ENCODE results near the gene IGBP1.
"Not testable (repeated sequence)": the region's sequence is repeated elsewhere in the genome, so short reads cannot be mapped to it uniquely, and the experiment has no call there.

The IGBP1 gene

DNA sequence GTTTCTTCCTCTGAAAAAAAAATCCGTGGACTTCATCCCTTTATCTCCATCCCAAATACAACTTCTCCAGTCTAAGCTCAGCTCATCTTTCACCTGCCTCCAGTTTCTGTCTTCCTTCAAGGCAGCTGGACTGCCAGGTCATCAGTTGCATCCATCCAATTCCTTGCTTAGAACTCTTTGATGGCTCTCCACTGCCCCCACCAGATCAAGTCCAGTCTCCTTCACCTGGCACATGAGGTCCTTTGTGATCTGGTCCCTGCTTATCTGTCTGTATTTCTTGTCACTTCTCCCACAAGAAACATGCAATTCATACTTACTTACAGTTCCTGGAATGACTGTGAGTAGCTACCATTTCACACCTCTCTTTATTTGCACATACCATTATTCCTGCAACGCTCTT lies 37.2 kb upstream of the IGBP1 start:
- H3K4me3 ChIP-seq (ENCODE audit: low read depth, low read length) = no peak overlapping the region
- in situ Hi-C loops (cut with HindIII; ENCODE audit: low sequenced_read_pairs) = no loop called here
- no peak for DNase-seq (ENCODE audit: low read depth)
- no peak for TF ChIP-seq CTCF (IDR thresholded peaks at IDR 0.05; ENCODE audit: low read depth, low read length, missing control alignments)

DNA sequence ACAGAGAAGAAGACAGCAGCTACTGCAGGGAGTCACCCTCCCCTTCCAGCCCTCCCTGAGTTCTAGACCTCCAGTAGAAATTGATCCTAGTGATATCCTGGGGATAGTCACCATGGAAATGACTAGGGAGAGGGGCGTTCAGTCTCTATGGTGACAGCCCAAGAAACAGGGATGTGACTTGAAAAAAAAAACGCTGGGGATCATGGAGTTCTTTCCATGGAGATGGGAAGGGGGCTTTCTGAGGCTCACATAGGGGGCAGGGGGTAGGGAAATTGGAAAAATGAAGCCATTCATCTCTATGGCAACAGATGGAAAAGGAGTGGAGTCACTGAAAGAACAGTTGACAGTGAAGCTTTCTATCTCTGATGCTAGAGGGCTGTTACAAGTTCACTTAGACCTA lies 28.0 kb upstream of the IGBP1 start:
- in situ Hi-C loops (cut with HindIII; ENCODE audit: low sequenced_read_pairs) = no loop called here
- DNase-seq (ENCODE audit: low read depth) = no peak
- no peak for TF ChIP-seq CTCF (IDR thresholded peaks at IDR 0.05; ENCODE audit: low read depth, low read length, missing control alignments)

DNA sequence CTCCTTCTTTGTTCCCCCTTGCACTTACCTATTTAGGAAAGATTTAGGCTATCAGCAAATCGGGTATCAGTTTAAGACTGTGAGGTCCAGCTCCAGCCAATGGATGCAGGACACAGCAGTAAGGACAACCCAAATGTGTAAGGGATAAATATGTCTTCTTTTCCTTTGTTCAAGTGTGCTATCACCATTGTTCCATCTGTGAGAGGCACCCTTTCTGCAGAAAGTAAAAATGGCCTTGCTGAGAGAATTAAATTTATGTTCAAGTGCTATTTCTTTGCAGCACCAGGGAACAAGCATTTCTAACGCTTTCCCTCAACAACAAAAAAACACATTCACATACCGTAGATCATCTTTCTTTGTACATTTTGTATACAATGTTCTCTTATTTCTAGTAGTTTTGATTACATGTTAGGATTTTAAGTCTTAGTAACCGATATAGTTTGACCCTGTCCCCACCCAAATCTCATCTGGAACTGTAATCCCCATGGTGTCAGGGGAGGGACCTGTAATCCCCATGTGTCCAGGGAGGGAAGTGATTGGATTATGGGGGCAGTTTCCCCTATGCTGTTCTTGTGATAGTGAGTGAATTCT lies 21.7 kb upstream of the IGBP1 start:
- in situ Hi-C loops (cut with HindIII; ENCODE audit: low sequenced_read_pairs); H3K4me3 ChIP-seq (ENCODE audit: low read depth, low read length); DNase-seq (ENCODE audit: low read depth): not testable (repeated sequence)

More for the DNA sequence above, 28.0 kb upstream of the IGBP1 start:
- H3K4me3 ChIP-seq (ENCODE audit: low read depth, low read length) = no peak overlapping the region

- H3K4me3 ChIP-seq (ENCODE audit: low read depth, low read length) = no peak overlapping the region
- in situ Hi-C loops (cut with HindIII; ENCODE audit: low sequenced_read_pairs) = no loop called here
- no peak for DNase-seq (ENCODE audit: low read depth)
- TF ChIP-seq CTCF (IDR thresholded peaks at IDR 0.05; ENCODE audit: low read depth, low read length, missing control alignments) = no peak
These were observed 15.5 kb upstream of the IGBP1 start for GRCh38 chrX:70117738-70118137.

DNA sequence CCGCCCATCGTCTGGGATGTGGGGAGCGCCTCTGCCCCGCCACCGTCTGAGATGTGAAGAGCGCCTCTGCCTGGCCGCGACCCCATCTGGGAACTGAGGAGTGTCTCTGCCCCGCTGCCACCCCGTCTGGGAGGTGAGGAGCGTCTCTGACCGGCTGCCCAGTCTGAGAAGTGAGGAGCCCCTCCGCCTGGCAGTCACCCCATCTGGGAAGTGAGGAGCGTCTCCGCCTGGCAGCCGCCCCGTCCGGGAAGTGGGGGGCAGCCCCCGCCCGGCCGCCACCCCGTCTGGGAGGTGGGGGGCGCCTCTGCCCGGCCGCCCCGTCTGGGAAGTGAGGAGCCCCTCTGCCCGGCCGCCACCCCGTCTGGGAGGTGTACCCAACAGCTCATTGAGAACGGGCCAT lies 10.2 kb upstream of the IGBP1 start:
- DNase-seq (ENCODE audit: low read depth); H3K4me3 ChIP-seq (ENCODE audit: low read depth, low read length); in situ Hi-C loops (cut with HindIII; ENCODE audit: low sequenced_read_pairs): not testable (repeated sequence)

- in situ Hi-C loops (cut with HindIII; ENCODE audit: low sequenced_read_pairs) = no loop called here
- H3K4me3 ChIP-seq (ENCODE audit: low read depth, low read length) = no peak overlapping the region
- no peak for DNase-seq (ENCODE audit: low read depth)
- no peak for TF ChIP-seq CTCF (IDR thresholded peaks at IDR 0.05; ENCODE audit: low read depth, low read length, missing control alignments)
These were observed 8.6 kb upstream of the IGBP1 start for GRCh38 chrX:70124678-70125077.

DNA sequence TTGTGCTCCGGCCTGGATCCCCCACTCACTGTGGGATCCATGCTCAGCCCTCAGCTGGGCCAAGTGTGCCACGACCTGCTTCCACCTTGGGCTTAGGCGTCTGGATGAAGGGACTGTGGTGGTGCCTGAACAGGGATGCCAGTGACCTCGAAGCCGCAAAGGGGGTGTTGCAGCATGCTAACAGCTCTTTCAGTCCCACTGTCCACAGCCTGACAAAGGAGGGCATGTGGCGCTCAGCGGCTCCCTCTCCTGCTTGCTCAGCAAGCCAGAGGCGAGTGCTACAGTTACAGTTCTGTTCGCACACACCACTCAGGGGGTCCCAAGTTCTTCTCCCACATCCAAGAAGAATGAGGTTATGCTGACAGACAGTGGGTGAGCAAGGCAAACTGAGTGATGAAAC lies 5.2 kb upstream of the IGBP1 start:
- H3K4me3 ChIP-seq (ENCODE audit: low read depth, low read length) = no peak overlapping the region
- in situ Hi-C loops (cut with HindIII; ENCODE audit: low sequenced_read_pairs) = no loop called here
- no peak for TF ChIP-seq CTCF (IDR thresholded peaks at IDR 0.05; ENCODE audit: low read depth, low read length, missing control alignments)
- no peak for DNase-seq (ENCODE audit: low read depth)

- DNase-seq (ENCODE audit: low read depth) = no peak
- no peak overlapping the region for H3K4me3 ChIP-seq (ENCODE audit: low read depth, low read length)
- in situ Hi-C loops (cut with HindIII; ENCODE audit: low sequenced_read_pairs) = no loop called here
- no peak for TF ChIP-seq CTCF (IDR thresholded peaks at IDR 0.05; ENCODE audit: low read depth, low read length, missing control alignments)
These were observed 3.4 kb upstream of the IGBP1 start for GRCh38 chrX:70129816-70130215.

All from astrocyte of the cerebellum (primary cell).